ENCODE results near the gene TSPAN19. TPM values are rescaled to one million over a fixed set of nuclear protein-coding genes. Genes with fewer than 3 reads are reported as not detected.

TSPAN19 gene
- total RNA-seq, 6 experiments from 2014 or later: not detected

DNA sequence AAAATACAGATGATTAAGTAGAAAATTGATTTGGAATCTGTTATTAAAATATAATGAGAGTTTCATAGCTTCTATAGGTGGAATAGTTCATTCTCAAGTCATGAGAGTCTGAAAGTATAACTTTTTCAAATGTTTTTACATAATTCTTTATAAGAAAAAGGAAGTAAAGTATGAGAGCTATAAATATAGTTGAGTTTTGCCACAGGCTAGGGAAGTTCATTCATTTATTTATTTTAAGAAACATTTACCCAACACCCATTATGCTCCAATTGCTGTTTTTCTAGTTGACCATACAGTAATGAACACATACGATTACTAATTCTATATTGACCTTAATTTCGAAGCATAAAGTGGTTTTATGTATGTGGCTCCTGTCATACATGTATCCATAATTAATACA lies 24.8 kb upstream of the TSPAN19 start:
- TF ChIP-seq, protein P1, sequence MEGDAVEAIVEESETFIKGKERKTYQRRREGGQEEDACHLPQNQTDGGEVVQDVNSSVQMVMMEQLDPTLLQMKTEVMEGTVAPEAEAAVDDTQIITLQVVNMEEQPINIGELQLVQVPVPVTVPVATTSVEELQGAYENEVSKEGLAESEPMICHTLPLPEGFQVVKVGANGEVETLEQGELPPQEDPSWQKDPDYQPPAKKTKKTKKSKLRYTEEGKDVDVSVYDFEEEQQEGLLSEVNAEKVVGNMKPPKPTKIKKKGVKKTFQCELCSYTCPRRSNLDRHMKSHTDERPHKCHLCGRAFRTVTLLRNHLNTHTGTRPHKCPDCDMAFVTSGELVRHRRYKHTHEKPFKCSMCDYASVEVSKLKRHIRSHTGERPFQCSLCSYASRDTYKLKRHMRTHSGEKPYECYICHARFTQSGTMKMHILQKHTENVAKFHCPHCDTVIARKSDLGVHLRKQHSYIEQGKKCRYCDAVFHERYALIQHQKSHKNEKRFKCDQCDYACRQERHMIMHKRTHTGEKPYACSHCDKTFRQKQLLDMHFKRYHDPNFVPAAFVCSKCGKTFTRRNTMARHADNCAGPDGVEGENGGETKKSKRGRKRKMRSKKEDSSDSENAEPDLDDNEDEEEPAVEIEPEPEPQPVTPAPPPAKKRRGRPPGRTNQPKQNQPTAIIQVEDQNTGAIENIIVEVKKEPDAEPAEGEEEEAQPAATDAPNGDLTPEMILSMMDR (IDR thresholded peaks at IDR 0.05): no peak
- Mint-ChIP-seq H3K27me3 (ENCODE audit: insufficient read depth) (no peaks in the 10 kb centered on the region), H3K36me3 (ENCODE audit: low read depth) (no peaks in the 10 kb centered on the region), H3K27ac (no peak overlapping the region), H3K4me3 (no peak overlapping the region), H3K9me3 (no peaks in the 10 kb centered on the region), H3K4me1 (ENCODE audit: low read depth) (no peaks in the 10 kb centered on the region)
- no peak for DNase-seq

DNA sequence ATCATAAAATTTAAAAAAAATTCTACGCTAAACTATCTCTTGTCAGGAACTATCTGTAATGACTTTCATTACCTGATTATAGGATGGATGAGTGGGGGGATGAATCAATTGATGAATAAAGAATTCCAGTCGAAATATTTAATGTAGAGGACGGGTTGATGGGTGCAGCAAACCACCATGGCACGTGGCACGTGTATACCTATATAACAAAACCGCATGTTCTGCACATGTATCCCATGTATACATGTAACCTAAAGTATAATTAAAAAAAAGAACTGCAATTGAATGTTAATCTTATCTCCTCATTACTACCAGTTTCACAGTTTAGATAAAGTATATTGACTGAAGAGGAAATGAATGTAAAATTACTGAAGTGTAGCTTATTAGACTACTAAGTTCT lies 23.5 kb upstream of the TSPAN19 start:
- H3K36me3 Mint-ChIP-seq (ENCODE audit: low read depth): no peaks in the 10 kb centered on the region
- TF ChIP-seq, protein P1 (IDR thresholded peaks at IDR 0.05): no peak
- no peaks in the 10 kb centered on the region for H3K4me1 Mint-ChIP-seq (ENCODE audit: low read depth)
- no peak for DNase-seq
- no peaks in the 10 kb centered on the region for H3K9me3 Mint-ChIP-seq
- no peak overlapping the region for H3K4me3 Mint-ChIP-seq
- H3K27ac Mint-ChIP-seq: no peak overlapping the region
- no peaks in the 10 kb centered on the region for H3K27me3 Mint-ChIP-seq (ENCODE audit: insufficient read depth)

DNA sequence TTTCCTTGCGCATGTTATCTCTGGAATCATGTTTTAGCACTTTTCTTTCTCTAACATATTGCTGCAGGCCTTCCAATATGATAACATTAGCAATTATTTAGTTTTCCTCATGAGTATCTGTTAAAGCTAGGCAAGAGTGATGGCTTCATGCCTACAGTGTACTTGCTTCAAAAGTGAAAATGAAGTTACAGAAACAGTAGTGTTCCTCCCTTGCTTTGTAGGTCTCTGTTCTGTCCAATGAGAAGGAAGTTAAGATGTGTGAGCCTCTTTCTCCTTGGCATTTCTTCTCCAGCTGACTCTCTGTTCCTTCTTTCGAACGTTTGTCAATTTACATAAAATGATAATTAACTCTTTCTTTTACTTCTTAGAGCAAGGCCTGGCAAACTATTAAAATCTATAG lies 22.3 kb upstream of the TSPAN19 start:
- DNase-seq: no peak
- Mint-ChIP-seq H3K9me3 (no peaks in the 10 kb centered on the region), H3K27ac (no peak overlapping the region), H3K4me1 (ENCODE audit: low read depth) (no peaks in the 10 kb centered on the region), H3K4me3 (no peak overlapping the region), H3K36me3 (ENCODE audit: low read depth) (no peaks in the 10 kb centered on the region), H3K27me3 (ENCODE audit: insufficient read depth) (no peaks in the 10 kb centered on the region)
- TF ChIP-seq, protein P1 (IDR thresholded peaks at IDR 0.05): no peak

DNA sequence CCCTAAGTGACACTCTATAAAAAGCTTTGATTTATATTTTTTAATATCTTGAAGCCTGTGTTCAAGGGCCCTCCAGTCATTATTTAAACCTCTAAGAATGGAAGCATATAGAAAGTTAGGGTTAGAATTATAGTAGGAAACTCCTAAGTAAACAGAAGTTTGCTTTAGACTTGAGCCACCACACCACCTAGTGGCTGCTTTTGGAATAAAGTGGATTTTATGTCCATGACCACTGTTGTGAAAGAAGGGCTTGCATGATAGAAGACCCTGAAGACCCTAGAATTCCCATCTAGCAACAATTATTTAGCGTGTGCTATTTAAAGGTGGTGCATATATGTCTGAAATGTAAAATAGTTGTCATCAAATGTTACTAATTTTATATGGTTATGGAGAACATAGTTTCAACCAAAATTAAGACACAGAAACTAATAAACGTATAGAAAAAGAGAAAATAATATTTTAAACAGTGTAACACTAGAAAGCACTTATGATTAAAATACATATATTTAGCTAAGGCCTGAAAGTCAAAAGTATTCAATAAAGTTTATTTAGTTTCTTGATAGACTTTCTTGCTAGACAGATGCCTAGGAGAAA lies 21.4 kb upstream of the TSPAN19 start:
- no peaks in the 10 kb centered on the region for H3K27me3 Mint-ChIP-seq (ENCODE audit: insufficient read depth)
- H3K9me3 Mint-ChIP-seq: no peaks in the 10 kb centered on the region
- H3K4me1 Mint-ChIP-seq (ENCODE audit: low read depth): no peaks in the 10 kb centered on the region
- H3K36me3 Mint-ChIP-seq (ENCODE audit: low read depth): no peaks in the 10 kb centered on the region
- DNase-seq: peak; percentile 25
- H3K4me3 Mint-ChIP-seq: no peak overlapping the region
- TF ChIP-seq, protein P1 (IDR thresholded peaks at IDR 0.05): peak; percentile 91
- H3K27ac Mint-ChIP-seq: no peak overlapping the region

DNA sequence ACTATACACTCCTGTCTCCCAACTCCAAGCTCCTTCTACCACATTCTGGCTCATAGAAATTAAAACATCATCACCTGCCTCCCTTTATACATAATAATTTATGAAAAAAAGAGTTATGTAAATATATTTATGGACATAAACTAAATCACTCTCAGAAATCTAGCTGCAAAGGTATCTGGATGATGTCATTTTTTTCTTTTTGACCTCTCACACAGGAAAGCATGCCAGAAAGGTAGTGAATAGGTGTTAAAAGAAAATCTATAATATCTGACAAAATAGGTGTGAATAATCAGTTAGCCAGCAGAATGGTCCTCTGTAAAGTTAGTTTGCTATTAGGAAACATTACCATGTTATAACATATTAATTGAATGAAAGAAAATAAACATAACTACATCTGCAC lies 7.8 kb upstream of the TSPAN19 start:
- Mint-ChIP-seq H3K4me3 (no peak overlapping the region), H3K4me1 (ENCODE audit: low read depth) (no peaks in the 10 kb centered on the region), H3K27ac (no peak overlapping the region), H3K36me3 (ENCODE audit: low read depth) (no peaks in the 10 kb centered on the region), H3K9me3 (no peaks in the 10 kb centered on the region), H3K27me3 (ENCODE audit: insufficient read depth) (no peaks in the 10 kb centered on the region)
- TF ChIP-seq, protein P1 (IDR thresholded peaks at IDR 0.05): no peak
- DNase-seq: no peak

DNA sequence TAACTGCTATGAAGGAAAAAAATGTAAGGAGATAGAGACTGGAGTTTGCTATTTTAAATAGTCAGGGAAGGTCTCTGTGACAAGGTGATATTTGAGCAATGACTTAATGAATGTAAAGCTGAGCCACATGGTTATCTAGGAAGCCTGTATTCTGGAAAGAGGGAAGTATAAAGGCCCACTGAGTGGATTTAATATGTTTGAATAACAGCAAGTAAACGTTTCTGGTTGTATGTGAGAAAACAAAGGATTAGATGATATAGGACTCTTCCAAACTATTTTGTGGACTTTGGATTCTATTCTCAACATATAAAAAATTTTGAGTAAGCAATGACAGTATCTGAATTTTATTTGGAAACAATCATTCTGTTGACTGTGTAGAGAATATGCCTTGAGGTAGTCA lies 5.3 kb upstream of the TSPAN19 start:
- no peak overlapping the region for H3K4me3 Mint-ChIP-seq
- TF ChIP-seq, protein P1 (IDR thresholded peaks at IDR 0.05): no peak
- DNase-seq: no peak
- no peaks in the 10 kb centered on the region for H3K27me3 Mint-ChIP-seq (ENCODE audit: insufficient read depth)
- no peak overlapping the region for H3K27ac Mint-ChIP-seq
- no peaks in the 10 kb centered on the region for H3K36me3 Mint-ChIP-seq (ENCODE audit: low read depth)
- no peaks in the 10 kb centered on the region for H3K4me1 Mint-ChIP-seq (ENCODE audit: low read depth)
- no peaks in the 10 kb centered on the region for H3K9me3 Mint-ChIP-seq

Data from HFFc6 (cell line).